ENCODE data around the gene C12orf56.
"Not testable (repeated sequence)": the region's sequence is repeated elsewhere in the genome, so short reads cannot be mapped to it uniquely, and the experiment has no call there.

Gene C12orf56

DNA sequence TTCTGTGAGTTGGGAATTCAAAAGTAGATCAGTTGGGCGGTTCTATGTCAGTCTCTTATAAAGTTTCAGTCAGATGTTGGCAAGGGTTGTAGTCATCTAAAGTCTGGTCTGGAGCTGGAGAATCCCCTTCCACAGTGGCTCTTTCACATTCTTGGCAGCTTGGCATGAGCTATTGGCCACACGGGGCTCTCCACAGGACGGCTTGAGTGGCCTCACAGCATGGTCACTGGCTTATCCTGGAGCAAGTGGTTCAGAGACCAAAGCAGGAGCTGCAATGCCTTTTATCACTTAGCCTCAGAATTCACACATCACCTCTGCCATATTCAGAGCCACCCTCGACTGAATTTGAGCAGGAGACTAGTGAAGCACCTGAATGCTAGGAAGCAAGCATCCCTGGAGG, 161.3 kb downstream of the C12orf56 start:
- no peak for DNase-seq

GRCh38 chr12:64225626-64226025, 164.9 kb downstream of the C12orf56 start:
- no peak for DNase-seq

DNA sequence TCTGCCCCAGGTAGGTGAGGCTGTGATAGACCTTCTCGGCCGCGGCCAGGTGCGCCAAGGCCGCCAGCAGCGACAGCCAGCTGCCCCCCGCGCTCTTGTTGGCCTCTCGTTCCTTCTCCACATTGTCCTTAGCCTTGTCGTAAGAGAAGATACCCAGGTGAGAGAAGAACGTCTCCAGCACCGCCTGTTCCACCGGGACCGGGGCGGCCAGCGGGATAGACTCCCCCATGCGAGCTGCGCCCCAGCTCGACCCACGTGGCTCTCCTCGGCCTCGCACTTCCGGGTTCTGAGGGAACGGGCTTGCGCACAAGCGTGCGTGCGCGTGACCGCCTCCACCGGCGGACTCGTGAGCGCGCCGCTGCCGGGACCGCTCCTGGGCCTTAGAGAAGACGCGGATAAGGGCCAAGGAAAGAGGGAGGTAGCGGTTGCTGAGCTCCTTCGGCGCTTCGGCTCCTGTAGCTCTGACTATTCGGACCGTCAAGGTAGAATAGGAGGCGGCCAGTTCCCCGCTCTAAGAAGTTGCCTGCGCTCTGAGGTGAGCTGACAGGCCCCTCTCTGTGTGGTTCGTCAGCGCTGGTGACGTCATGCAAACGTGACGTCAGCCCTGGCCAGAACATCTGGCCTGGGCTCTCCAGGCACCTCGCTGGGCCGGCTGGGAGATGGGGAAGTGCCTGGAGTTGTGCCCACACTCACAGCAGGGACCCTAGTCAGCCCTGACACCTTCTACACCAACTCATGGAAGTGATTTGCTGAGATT, 168.4 kb downstream of the C12orf56 start, which contains the start of gene KICS2:
Gene KICS2 (minus strand): TSS at position 288 of the 757 bp plus-strand sequence. CDS start 59 bp downstream, at position 229.
- DNase-seq = peak; percentile 88 to 91

- DNase-seq = peak; percentile 59 to 64
These were observed 168.9 kb downstream of the C12orf56 start for GRCh38 chr12:64221651-64222008.

DNA sequence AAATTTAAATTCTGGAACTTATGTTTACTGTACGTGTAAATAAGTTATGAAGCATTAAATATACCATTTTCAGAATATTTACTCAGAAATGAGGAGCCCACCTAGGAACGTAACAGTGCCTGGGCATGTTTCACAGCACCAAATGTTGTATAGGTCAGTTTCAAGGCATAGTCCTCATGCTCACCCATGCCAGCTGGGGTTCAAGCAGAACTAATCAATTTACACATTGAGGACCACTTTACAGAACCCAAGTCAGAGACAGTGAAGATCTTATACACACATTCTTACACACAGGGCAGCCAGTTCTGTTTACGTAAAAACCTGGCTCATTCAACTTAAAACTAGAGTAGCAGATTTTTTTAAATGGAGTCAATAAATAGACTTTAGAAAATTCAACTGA, 170.5 kb downstream of the C12orf56 start:
- DNase-seq = no peak

DNA sequence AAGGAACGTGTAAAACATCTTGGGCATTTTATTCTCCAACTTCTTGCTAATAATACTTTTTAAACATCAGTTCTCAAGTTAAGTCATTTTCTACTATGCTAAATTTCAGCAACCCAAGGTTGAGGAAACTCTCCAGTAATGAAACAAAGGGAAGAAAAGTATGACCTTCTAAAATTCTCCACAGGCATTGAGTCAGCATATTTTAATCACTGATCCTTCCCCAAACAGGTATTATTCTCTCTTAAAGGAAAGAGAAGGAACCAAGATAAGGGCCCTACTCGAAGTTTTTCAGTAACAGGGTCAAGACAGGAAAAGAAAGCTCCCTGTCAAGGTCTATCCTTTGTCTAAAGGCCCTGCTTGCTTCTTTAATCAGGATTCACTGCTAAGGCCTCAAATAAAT, 171.4 kb downstream of the C12orf56 start:
- no peak for DNase-seq

GRCh38 chr12:64218597-64218996, 172.0 kb downstream of the C12orf56 start:
- DNase-seq = no peak

GRCh38 chr12:64217643-64218042, 172.9 kb downstream of the C12orf56 start:
- DNase-seq = not testable (repeated sequence)

DNA sequence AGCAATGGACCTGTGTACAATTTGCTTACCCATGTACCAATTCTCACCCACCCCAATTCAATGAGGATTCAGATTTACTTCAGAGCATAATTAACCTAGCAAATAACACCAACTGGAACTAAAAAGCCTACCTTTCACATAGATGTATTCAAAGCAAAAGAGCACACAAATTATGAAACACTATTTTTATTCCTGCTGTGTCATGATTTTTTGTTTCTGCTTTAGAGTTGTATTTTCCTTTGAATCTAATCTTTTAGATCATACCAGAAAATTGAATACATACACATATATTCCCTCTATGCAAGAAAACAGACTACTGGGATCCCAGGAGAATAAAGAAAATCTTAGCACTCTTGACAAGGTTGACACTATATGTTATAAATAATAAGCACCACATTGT, 174.3 kb downstream of the C12orf56 start:
- no peak for DNase-seq

Measured in stimulated activated CD4-positive, alpha-beta T cell treated with anti-CD3 and anti-CD28 coated beads, Interleukin-4, amount 100 ng/mL, for 4 hours (primary cell).